ENCODE data around the gene SPAG16.

The SPAG16 gene

GRCh38 chr2:214006601-214007000 is 722.3 kb downstream of the SPAG16 start:
- DNase-seq (ENCODE audit: low read depth), result no peak
- TF ChIP-seq, protein P1, sequence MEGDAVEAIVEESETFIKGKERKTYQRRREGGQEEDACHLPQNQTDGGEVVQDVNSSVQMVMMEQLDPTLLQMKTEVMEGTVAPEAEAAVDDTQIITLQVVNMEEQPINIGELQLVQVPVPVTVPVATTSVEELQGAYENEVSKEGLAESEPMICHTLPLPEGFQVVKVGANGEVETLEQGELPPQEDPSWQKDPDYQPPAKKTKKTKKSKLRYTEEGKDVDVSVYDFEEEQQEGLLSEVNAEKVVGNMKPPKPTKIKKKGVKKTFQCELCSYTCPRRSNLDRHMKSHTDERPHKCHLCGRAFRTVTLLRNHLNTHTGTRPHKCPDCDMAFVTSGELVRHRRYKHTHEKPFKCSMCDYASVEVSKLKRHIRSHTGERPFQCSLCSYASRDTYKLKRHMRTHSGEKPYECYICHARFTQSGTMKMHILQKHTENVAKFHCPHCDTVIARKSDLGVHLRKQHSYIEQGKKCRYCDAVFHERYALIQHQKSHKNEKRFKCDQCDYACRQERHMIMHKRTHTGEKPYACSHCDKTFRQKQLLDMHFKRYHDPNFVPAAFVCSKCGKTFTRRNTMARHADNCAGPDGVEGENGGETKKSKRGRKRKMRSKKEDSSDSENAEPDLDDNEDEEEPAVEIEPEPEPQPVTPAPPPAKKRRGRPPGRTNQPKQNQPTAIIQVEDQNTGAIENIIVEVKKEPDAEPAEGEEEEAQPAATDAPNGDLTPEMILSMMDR (conservative IDR thresholded peaks at IDR 0.05; ENCODE audit: control insufficient read depth, insufficient read depth, low read depth, low read length), result no peak
- H3K4me3 ChIP-seq (ENCODE audit: control insufficient read depth, low read depth, low read length), result no peak overlapping the region

GRCh38 chr2:214011676-214012075 is 727.4 kb downstream of the SPAG16 start:
- no peak overlapping the region for H3K4me3 ChIP-seq (ENCODE audit: control insufficient read depth, low read depth, low read length)
- TF ChIP-seq, protein P1 (conservative IDR thresholded peaks at IDR 0.05; ENCODE audit: control insufficient read depth, insufficient read depth, low read depth, low read length), result no peak
- DNase-seq (ENCODE audit: low read depth), result no peak

GRCh38 chr2:214014551-214015220 is 730.4 kb downstream of the SPAG16 start:
- TF ChIP-seq, protein P1 (conservative IDR thresholded peaks at IDR 0.05; ENCODE audit: control insufficient read depth, insufficient read depth, low read depth, low read length), result no peak
- H3K4me3 ChIP-seq (ENCODE audit: control insufficient read depth, low read depth, low read length), result no peak overlapping the region
- DNase-seq (ENCODE audit: low read depth), result no peak

- DNase-seq (ENCODE audit: low read depth), result peak; percentile 99
Measured at GRCh38 chr2:214019229-214019972, 735.1 kb downstream of the SPAG16 start.

GRCh38 chr2:214019973-214020345 is 735.7 kb downstream of the SPAG16 start:
- TF ChIP-seq, protein P1 (conservative IDR thresholded peaks at IDR 0.05; ENCODE audit: control insufficient read depth, insufficient read depth, low read depth, low read length), result no peak
- peak; percentile 52 for DNase-seq (ENCODE audit: low read depth)
- no peak overlapping the region for H3K4me3 ChIP-seq (ENCODE audit: control insufficient read depth, low read depth, low read length)

More at GRCh38 chr2:214019229-214019972, 735.1 kb downstream of the SPAG16 start:
- no peak overlapping the region for H3K4me3 ChIP-seq (ENCODE audit: control insufficient read depth, low read depth, low read length)
- TF ChIP-seq, protein P1 (conservative IDR thresholded peaks at IDR 0.05; ENCODE audit: control insufficient read depth, insufficient read depth, low read depth, low read length), result no peak

DNA sequence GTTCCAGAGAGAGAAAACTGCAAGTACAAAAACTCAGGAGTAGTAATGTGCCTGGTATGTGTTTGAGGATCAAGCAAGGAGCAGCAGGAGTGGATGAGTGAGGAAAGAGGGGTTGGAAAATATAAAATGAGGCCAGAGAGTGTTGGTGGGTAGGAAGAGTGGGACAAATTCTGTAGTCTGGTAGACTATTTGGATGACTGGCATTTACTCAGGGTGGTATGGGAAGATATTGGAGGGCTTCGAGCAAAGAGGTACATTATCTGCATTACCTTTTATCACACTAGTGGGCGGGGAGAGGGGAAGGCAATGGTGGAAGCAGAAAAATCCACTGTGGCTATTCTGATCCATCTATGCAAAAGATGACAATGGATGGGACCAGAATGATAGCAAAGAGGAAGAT is 744.9 kb downstream of the SPAG16 start:
- TF ChIP-seq, protein P1 (conservative IDR thresholded peaks at IDR 0.05; ENCODE audit: control insufficient read depth, insufficient read depth, low read depth, low read length), result no peak
- H3K4me3 ChIP-seq (ENCODE audit: control insufficient read depth, low read depth, low read length), result no peak overlapping the region
- DNase-seq (ENCODE audit: low read depth), result no peak
